HG03108 (cell line): ENCODE data around the gene ITCH.
"Not testable (repeated sequence)": the region's sequence is repeated elsewhere in the genome, so short reads cannot be mapped to it uniquely, and the experiment has no call there.

Source experiments
- ATAC-seq: cut with Tn5 transposase; IDR thresholded peaks from one replicate; pipeline ENCODE4 v1.9.1; 2021; ENCODE audit warnings: moderate library complexity; ENCODE audit not compliant: unreplicated experiment

The ITCH gene

GRCh38 chr20:34343458-34344211 is 19.4 kb upstream of the ITCH start:
- no peak for ATAC-seq

- ATAC-seq, result no peak
Measured at GRCh38 chr20:34344238-34344637, 18.8 kb upstream of the ITCH start.

GRCh38 chr20:34345402-34345736 is 17.7 kb upstream of the ITCH start:
- ATAC-seq, result no peak

GRCh38 chr20:34345839-34346532 is 17.1 kb upstream of the ITCH start:
- ATAC-seq, result not testable (repeated sequence)

- ATAC-seq, result not testable (repeated sequence)
Measured at GRCh38 chr20:34346533-34346865, 16.6 kb upstream of the ITCH start.

GRCh38 chr20:34347571-34347970 is 15.5 kb upstream of the ITCH start:
- no peak for ATAC-seq

GRCh38 chr20:34350095-34350494 is 13.0 kb upstream of the ITCH start:
- ATAC-seq, result no peak

GRCh38 chr20:34353467-34353866 is 9.6 kb upstream of the ITCH start:
- ATAC-seq, result not testable (repeated sequence)

- ATAC-seq, result no peak
Measured at GRCh38 chr20:34355427-34355826, 7.6 kb upstream of the ITCH start.

GRCh38 chr20:34359729-34360128 is 3.3 kb upstream of the ITCH start:
- ATAC-seq, result not testable (repeated sequence)

GRCh38 chr20:34362502-34363061 is 491 bp upstream of the ITCH start:
- no peak for ATAC-seq

GRCh38 chr20:34363465-34364222 is 571 bp downstream of the ITCH start:
- ATAC-seq, result peak; percentile 35

- ATAC-seq, result no peak
Measured at GRCh38 chr20:34364223-34364506, 1.1 kb downstream of the ITCH start.

- ATAC-seq, result peak; percentile 37
Measured at GRCh38 chr20:34365765-34366213, 2.7 kb downstream of the ITCH start.

- ATAC-seq, result no peak
Measured at GRCh38 chr20:34367155-34367554, 4.1 kb downstream of the ITCH start.

- not testable (repeated sequence) for ATAC-seq
Measured at GRCh38 chr20:34367911-34368310, 4.8 kb downstream of the ITCH start.

GRCh38 chr20:34368547-34368946 is 5.5 kb downstream of the ITCH start:
- no peak for ATAC-seq

GRCh38 chr20:34369265-34369664 is 6.2 kb downstream of the ITCH start:
- no peak for ATAC-seq

GRCh38 chr20:34370062-34370461 is 7.0 kb downstream of the ITCH start:
- ATAC-seq, result no peak

- no peak for ATAC-seq
Measured at GRCh38 chr20:34373445-34373844, 10.4 kb downstream of the ITCH start.

- no peak for ATAC-seq
Measured at GRCh38 chr20:34374209-34374760, 11.2 kb downstream of the ITCH start.
